Stimulated activated CD8-positive, alpha-beta memory T cell treated with anti-CD3 and anti-CD28 coated beads, Interleukin-15, amount 100 ng/mL, for 1 hour (primary cell): ENCODE data around the gene KIF11.

Source experiments
- DNase-seq: peaks from one replicate; pipeline ENCODE4 v3.0.0-alpha.2; 2020; ENCODE audit warnings: low read depth

The KIF11 gene

DNA sequence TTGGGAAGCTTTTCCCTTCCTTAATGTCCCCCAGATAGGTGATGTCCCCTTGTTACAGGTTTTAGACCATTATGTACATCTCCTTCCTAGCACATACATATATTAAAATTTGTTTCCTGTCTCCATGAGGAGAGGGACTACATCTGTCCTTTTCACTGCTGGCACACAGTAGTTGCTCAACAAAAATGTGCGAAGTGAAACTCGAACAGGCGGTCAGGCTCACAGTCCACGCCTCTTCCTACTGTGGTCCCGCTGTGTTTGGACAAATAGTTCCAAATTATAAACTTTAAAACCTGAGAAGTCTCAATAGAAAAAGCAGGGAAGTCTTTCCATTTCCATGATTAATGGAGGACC lies 95.6 kb downstream of the KIF11 start:
- no peak for DNase-seq

DNA sequence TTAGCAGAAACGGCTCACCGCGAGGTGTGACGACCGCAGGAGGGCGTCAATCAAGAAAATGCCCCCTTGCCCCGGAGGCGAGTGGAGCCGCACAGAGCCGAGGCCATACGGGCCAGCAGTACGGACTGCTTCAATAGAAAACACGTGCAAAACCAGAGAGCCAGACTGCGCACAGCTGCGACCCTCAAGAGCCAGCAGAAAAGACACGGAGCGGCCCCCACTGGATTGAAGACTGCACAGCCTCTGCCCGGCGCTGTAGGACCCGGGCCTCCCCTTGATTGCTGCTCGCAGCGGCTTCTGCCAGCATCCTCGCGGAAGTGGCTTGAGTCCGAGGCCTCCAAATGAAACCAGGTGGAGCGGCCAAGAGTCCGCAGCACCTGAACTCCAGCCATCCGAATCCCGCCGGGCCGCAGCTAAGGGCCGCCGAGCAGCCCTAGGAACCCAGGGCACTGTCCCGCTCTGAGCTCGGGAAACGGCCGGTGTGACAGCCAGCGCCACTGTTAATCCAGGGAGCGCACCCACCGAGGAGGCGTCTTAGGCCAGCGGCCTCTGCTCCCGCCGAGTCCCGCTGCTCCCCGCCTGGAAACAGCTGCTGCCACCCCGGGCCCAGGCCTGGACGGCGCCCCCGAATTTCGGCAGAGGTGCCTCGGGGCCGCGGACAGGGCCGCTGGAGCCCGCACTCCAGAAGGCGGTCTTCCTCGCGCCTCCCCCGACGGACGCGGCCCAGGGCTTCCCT lies 96.2 kb downstream of the KIF11 start:
- no peak for DNase-seq

DNA sequence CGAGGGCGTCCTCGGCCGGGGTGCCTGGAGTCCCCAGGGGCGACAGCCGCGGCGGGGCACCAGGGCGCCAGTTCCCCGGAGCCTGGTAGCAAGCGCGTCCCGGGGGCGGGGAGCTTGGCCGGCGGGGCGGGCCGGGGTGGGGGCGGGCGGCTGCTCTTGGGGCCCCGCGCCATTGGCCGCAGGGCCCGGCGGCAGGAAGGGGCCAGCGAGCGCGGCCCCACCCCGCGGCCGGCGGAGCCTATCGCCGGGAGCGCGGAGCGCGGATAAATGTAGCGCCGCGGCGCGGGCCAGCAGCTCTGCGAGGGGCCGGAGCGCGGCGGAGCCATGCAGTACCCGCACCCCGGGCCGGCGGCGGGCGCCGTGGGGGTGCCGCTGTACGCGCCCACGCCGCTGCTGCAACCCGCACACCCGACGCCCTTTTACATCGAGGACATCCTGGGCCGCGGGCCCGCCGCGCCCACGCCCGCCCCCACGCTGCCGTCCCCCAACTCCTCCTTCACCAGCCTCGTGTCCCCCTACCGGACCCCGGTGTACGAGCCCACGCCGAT lies 96.8 kb downstream of the KIF11 start, which contains the start of gene HHEX:
Gene HHEX, plus strand, starts transcription at position 293 of the 548 bp plus-strand sequence. Its CDS starts 32 bp downstream, at position 325.
- no peak for DNase-seq

DNA sequence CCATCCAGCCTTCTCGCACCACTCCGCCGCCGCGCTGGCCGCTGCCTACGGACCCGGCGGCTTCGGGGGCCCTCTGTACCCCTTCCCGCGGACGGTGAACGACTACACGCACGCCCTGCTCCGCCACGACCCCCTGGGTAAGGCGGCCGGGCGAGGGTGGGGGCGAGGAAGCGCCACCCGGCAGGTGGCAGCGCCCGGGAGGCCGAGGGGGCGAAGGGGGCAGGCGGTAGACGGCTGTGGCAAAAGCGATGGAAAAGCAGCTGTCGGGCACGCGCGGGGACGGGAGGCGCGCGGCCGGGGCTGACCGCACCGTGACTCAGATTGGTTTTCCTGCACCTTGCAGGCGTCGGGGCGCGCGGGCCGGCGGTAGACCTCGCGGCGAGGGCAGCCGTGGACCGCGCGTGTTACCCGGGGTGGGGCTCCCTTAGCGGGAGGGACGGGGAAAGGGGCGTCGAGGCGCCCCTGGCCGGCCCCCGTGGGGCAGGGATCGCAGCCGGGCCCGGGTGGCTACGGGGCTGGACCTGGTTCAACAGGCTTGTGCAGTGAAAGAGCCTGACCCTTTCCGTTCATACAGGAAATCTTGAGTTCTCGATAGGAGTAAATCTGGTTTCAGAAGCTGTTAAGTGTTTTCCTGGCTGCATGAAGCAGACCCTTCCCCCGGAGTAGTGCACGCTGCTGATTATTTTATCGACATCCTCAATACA lies 97.4 kb downstream of the KIF11 start:
- DNase-seq, result peak; percentile 24

DNA sequence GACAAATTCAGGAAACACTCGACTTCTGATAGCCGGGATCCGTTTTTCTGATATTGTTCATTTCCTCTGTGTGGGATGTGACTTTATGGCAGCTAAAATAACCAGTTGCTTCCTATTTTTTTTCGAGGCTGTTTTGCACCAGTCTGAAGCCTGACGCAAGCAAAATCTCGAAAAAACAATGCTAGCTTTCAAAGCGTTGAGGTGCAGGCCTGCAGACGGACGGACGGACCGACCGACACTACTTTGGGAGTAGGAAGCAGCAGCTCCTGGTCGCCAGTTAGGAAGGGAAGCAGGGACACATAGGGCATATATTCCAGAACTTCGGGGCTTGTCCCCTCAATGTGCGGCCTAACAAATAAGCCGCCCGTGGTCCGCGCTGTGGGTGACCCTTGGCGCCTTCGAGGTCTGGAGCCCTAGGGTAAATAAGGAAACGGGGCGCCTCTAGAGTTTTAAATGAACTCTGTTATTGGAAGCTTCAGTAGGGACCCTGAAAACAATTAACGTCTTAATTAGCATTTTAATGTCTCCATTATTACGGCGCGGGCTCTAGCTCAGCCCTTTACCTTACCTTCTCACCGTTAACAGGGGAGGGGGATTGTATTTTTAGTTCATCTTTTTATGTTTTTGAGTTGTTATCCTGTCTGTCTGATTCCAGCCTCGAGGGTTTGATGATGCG lies 98.1 kb downstream of the KIF11 start:
- no peak for DNase-seq

DNA sequence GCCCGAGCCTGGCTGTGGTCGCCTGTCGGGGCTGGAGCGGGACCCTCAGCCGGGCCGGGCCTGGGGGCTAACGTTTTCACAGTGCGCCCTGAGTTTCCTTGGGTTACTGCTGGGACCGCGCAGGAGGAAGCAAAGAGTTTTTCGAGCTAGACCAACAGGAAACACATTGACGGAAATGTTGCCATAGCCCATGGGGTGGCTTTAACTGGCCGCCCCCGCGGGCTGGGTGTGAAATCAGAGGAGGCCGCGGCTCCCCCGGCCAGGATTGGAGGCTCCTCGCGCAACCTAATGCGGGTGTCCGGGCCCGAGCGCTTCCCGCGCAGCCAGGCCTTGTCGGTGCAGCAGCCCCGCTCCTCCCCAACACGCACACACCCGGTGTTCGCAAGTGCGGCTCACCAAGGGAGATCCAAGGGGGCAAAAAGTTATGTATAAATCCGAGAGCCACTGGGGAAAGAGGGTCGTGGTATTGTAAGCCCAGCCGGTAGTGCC lies 98.7 kb downstream of the KIF11 start:
- no peak for DNase-seq

DNA sequence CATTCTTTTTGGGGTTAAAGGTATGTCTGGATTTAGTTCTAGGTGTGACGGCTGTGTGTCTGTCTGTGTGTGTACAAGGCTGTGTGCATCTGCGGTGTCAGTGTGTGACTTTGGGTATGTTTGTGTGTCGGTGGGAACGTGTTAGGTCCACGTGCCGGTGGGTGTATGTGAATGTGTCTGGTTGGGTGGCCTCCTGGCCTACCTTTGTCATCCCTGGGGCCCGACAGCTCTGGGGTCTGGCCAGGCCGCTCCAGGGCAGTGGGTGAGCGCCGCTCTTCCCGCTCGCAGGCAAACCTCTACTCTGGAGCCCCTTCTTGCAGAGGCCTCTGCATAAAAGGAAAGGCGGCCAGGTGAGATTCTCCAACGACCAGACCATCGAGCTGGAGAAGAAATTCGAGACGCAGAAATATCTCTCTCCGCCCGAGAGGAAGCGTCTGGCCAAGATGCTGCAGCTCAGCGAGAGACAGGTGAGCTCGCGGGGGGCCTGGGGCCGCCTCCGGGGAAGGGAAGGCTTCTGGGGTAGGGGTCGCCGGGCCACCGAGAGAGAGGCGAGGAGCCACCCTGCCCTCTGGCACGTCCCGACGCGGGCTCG lies 99.2 kb downstream of the KIF11 start:
- DNase-seq, result no peak

DNA sequence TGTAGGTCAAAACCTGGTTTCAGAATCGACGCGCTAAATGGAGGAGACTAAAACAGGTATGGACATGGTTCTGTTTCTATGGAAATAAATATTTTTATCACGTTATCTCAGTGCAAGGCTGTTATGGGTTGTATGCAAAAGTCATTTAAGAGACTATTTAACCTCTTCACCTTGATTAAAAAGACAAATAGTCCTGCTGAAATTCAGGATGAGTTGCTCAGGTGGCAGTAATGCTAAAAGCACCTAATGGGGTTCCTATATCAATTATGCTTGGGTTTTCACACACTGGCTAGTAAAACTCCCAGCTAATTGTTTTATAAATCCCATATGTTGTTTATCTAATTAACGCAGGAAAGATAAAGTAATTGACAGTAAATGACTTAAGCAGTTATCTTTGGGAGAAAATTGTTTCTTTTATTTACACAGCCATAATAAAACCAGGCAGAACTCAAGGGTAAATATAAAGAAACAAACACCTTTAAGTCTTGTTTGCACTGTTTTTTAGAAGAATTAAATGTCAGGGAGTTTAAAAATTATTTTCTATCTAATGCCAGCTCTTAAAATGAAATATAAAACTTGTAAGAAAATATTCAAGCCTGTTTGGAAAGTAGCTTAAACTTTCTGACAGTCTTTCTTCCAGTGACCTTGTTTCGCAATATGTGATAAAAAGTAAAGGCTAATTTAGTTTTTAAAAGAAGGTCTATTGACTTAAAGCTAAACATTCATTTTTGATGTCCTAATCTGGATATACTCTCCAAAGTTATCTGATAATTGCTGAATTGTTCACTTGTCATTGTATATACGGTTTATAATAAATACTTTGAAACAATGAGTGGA lies 100.0 kb downstream of the KIF11 start:
- DNase-seq, result no peak

DNA sequence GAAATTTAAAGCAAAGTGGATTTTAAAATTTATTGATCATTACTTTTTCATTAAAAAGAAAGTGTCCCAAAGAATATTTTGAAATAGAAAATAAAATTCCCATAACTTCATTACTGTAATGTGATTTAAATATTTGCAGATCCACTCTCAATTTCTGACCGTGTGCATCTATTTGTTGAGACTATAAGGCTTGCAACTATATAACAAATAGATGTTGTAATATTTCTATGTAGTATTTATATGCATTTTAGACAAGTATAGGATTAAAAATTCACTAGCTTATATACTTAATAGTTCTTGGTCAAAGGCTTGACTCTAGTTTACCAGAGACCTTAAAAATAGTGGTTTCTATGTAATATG lies 100.6 kb downstream of the KIF11 start:
- no peak for DNase-seq

DNA sequence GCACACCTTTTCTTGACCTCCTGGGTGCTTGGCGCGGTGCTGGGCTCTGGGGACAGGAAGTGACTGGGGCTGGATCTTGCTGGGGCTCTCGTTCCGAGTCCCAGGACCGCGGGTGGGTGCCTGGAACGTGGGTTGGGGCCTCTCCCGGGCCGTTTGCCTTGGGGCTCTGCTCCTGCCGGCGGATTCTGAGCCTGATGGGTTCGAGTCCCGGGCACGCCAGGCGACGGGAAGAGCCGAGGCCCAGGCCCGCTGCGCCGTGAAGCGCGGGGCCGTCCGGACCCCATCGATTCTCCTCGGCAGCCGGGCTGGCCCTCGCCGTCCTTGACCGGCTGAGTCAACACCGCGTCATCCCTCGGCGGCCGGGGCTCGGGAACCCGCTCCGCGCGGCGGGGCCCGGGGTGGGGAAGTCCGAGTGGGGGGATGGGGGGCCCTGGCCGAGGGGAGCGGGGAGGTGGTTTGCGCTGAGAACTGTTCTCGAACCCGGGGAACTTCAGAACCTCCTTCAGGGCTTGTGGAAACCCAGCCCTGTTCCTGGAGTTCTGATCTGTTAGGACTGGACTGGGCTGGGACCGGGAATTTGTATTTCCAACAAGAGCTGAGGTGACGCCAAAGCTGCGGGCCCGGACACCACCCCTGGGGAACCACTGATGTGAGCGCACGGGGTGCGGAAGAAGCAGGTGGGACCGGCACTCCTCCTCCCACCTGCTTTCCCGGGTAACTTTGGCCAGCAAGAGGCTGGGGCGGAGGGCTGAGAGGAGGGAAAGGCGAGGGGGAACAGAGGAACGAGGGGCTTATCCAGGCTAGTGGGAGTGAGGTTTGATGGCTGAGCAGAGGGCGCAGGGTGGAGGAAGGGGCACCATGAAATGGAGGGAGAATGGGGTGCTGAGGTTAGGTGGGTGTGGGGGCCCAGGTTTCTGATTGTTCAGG lies 103.0 kb downstream of the KIF11 start:
- no peak for DNase-seq

DNA sequence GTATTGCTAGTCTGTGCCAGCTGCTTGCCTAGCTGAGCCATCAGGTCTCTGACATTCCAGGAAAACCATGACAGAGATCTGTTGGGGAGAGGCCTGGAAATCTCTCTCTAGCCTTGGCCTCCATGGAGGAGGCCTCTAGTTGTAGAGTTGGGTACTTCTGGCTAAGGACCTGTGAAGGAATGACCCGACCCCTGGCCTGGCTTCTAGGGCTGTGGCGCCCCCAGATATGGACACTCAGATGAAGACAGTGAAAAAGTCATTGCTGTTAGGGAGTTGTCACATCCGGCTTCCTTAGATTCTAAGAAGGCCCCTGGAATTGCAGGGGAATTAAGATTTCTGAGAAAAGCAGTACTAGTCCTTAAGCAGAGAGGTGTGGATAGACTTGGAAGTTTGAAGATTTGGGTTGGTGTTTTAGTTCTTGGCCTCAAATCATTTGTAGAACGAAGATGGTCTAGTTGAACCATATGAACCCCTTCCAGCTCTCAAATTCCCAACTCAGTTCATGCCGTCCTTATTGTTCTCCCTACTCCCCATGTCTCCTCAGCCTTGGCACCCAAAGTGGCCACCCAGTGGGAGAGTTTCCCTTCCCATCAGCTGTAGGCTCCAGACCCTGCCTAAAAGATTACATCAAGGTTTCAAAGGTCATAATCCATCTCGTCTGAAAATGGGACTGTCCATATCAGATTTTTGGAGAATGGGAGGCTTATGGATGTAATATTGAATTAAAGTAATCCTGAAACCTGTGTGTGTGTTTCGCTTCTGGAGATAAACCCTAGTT lies 103.9 kb downstream of the KIF11 start:
- DNase-seq, result no peak

DNA sequence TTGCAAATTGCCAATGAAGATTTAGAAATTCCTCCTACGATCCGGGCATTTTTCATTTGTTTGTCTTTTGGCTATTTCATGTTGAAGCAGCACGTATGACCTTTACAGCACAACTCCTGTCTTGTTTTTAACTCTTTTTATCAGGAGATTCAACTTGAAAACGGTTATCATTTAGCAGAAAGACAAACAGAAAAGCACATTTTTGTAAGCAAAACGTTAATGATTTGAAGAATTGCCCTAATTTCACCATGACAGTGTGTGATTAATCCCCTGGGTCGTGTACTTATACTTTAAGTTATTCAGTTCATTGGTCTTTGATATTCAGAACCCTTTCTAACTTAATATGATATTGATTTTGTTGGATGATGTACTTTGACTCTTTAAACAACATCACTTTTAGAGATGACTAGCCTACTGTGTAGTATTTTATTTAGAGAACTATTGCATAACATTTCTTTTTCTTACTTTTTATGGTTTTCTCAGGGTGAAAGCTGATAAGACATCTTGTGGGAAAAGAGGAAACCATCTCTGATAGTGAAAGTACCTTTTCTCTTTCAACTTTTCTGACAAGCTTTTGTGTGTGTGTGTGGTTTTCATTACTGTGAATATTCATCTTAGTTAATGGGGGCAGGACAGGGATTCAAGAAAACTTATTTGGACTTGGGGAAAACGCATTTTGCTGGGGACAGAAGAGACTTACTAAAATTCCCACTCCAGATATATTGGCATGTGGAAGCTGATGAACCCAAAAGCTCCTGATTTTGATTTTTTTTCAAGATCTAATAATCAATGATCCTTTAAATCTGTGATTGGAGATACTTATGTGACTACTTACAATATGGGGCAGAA lies 105.0 kb downstream of the KIF11 start:
- no peak for DNase-seq

DNA sequence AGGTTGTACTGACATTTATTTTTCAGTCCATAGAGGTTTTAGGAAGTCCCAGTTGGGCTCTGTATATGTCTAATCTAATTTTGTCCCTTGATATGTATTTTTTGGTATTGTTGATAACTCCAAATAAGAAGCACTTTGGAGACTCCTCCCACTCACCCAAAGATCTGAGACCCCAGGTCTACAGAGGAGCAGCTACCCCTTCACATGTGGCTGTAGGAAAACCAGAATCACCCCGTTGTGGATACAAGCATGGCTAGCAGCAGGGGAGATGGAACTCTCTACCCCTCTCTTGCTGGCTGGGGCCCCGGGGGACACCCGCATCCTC lies 106.2 kb downstream of the KIF11 start:
- no peak for DNase-seq

DNA sequence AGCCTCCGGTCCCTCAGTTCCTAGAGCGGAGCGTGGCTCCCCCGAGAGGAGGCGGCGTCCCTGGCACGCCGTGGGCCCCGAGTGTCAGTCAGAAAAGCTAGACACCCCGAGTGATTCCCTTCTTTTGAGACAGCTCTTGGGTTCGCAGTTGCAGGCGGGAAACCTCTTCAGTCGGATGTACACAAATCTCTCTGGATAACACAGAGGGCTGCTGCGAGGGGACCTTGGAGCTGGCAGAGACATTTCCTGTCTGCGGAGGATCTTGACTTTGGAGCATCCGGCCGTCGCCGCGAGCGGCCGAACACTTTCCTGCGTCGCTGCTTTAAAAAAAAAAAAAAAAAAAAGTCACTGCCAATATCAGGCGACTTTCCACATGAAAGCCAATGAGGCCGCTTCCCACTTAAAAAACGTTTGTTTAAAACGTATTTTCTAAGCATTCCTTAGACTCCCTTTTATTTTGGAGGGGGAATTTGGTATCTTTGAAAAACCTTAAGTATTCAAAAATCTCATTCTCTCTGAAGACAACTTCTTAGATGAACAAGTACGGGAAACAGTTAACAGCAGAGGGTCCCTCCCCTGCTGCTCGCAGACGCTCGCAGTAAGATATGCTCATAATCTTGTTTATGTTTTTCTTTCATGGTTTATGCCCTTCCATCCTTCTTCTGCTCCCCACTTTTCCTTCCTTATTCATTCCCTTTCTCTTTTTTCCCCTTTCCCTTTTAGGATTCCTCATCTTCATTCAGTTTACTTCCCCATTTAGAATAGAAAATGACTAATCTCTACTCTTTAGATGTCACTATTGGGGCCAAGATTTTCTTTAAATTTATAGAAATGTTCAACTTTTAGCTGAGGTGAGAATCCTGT lies 106.8 kb downstream of the KIF11 start:
- no peak for DNase-seq

DNA sequence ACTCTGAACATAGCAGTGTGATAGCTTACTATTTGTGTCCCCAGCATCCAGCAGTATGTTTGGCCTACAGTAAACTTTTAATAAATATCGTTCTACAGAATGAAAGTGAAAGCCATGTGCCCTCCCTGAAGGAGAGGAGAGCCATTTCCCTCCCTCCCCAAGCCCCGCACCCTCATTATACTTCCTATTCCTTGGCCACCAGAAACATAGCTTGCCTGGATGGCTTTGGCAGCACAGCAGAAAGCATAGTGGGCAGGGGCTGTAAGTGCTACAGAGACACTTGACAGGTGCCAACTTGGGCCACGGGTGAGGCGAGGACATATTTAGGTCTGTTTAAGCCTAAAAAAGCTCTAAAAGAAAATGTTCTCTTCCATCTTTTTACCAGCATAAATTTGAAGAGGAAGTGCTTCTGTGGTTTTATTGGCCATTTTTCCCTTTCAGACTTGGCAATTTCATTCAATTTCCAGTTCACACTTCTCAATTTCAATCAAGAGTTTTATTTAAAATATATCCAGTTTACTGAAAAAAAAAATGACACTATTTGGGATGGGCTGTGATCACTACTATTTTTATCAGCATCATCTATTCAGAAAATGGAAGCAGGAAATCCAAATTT lies 109.5 kb downstream of the KIF11 start:
- no peak for DNase-seq
